Adipose tissue (tissue), 3 donors: ENCODE measurements around the gene CD300LG. TPM values are rescaled to one million over a fixed set of nuclear protein-coding genes. Genes with fewer than 3 reads are reported as not detected.
"Not testable (repeated sequence)": the region's sequence is repeated elsewhere in the genome, so short reads cannot be mapped to it uniquely, and the experiment has no call there.

Experiments used
- H3K27ac ChIP-seq: one replicate; pipeline ENCODE4 v1.5.1; 2013; ENCODE audit warnings: low read depth, low read length
- WGBS, 3 donors: extraction: QIAGEN DNeasy Blood & Tissue Kit; methylation state at CpG; one replicate each; pipeline ENCODE4 v1.1.7; 2013; 5-methylcytosine and 5-hydroxymethylcytosine counted together
- polyA plus RNA-seq, 3 donors: library from polyadenylated mRNA; stranded (reverse); fragments of 200-250 nt; gene quantifications; one replicate each; pipeline ENCODE4 v1.2.3, GENCODE V29; 2013
- donor health status: healthy with polysubstance abuse.
- donor health status: Bipolar disorder and iron deficiency.
- donor health status: healthy.

Gene CD300LG
- polyA plus RNA-seq, 3 donors = 7.2 to 117 (median 44.2) TPM

GRCh38 chr17:43844241-43844640 lies 2.7 kb upstream of the CD300LG start:
- 60 to 88% (median 86%) methylated on average over 5 of the region's 5 CpGs for WGBS, 3 donors
- no peak overlapping the region for H3K27ac ChIP-seq

- WGBS, 3 donors = 45 to 57% (median 47%) methylated on average over 4 of the region's 4 CpGs
- H3K27ac ChIP-seq = no peak overlapping the region
Measured at GRCh38 chr17:43845766-43846165, 1.2 kb upstream of the CD300LG start.

- H3K27ac ChIP-seq = no peak overlapping the region
- WGBS, 3 donors = 8 to 11% (median 9%) methylated on average over 13 of the region's 13 CpGs
Measured at GRCh38 chr17:43846221-43846712, 709 bp upstream of the CD300LG start.

GRCh38 chr17:43848601-43849000 lies 1.6 kb downstream of the CD300LG start:
- WGBS, 3 donors = 74 to 89% (median 78%) methylated on average over 10 of the region's 10 CpGs
- no peak overlapping the region for H3K27ac ChIP-seq

GRCh38 chr17:43849116-43849515 lies 2.1 kb downstream of the CD300LG start:
- WGBS, 3 donors = 76 to 84% (median 80%) methylated on average over 8 of the region's 8 CpGs
- no peak overlapping the region for H3K27ac ChIP-seq

- 89 to 92% (median 90%) methylated on average over 8 of the region's 8 CpGs for WGBS, 3 donors
- H3K27ac ChIP-seq = no peak overlapping the region
Measured at GRCh38 chr17:43852571-43852970, 5.6 kb downstream of the CD300LG start.

GRCh38 chr17:43853546-43853945 lies 6.6 kb downstream of the CD300LG start:
- no peak overlapping the region for H3K27ac ChIP-seq
- WGBS, 3 donors = 73 to 83% (median 73%) methylated on average over 7 of the region's 7 CpGs

- no peak overlapping the region for H3K27ac ChIP-seq
- 59 to 83% (median 79%) methylated on average over 8 of the region's 8 CpGs for WGBS, 3 donors
Measured at GRCh38 chr17:43854498-43854897, 7.5 kb downstream of the CD300LG start.

GRCh38 chr17:43855061-43855460 lies 8.1 kb downstream of the CD300LG start:
- 75 to 88% (median 88%) methylated on average over 9 of the region's 9 CpGs for WGBS, 3 donors
- no peak overlapping the region for H3K27ac ChIP-seq

GRCh38 chr17:43856141-43856540 lies 9.2 kb downstream of the CD300LG start:
- WGBS, 3 donors = 84 to 92% (median 85%) methylated on average over 3 of the region's 3 CpGs
- H3K27ac ChIP-seq = no peak overlapping the region

GRCh38 chr17:43857141-43857540 lies 10.2 kb downstream of the CD300LG start:
- 91 to 94% (median 93%) methylated on average over 5 of the region's 5 CpGs for WGBS, 3 donors
- no peak overlapping the region for H3K27ac ChIP-seq

GRCh38 chr17:43857957-43858600 lies 11.1 kb downstream of the CD300LG start:
- 56 to 59% (median 58%) methylated on average over 11 to 12 of the region's 12 CpGs for WGBS, 3 donors
- H3K27ac ChIP-seq = no peak overlapping the region

GRCh38 chr17:43860077-43860725 lies 13.2 kb downstream of the CD300LG start:
- WGBS, 3 donors = 75 to 81% (median 78%) methylated on average over 12 of the region's 12 CpGs
- H3K27ac ChIP-seq = no peak overlapping the region

- 43 to 66% (median 48%) methylated on average over 9 of the region's 9 CpGs for WGBS, 3 donors
- H3K27ac ChIP-seq = no peak overlapping the region
Measured at GRCh38 chr17:43860927-43861622, 14.1 kb downstream of the CD300LG start.

GRCh38 chr17:43861960-43862359 lies 15.0 kb downstream of the CD300LG start:
- 64 to 78% (median 77%) methylated on average over 9 of the region's 9 CpGs for WGBS, 3 donors
- H3K27ac ChIP-seq = no peak overlapping the region

- no peak overlapping the region for H3K27ac ChIP-seq
- 82 to 87% (median 86%) methylated on average over 4 of the region's 4 CpGs for WGBS, 3 donors
Measured at GRCh38 chr17:43864161-43864984, 17.4 kb downstream of the CD300LG start.

GRCh38 chr17:43868226-43868994 lies 21.4 kb downstream of the CD300LG start:
- H3K27ac ChIP-seq = no peak overlapping the region
- WGBS, 3 donors = 79 to 88% (median 80%) methylated on average over 10 of the region's 10 CpGs

GRCh38 chr17:43869031-43869430 lies 22.1 kb downstream of the CD300LG start:
- 76 to 91% (median 80%) methylated on average over 6 of the region's 6 CpGs for WGBS, 3 donors
- H3K27ac ChIP-seq = not testable (repeated sequence)
